ENCODE results near the gene NEURL1.

Gene NEURL1

GRCh38 chr10:103493362-103493915, at the start of gene NEURL1:
Gene NEURL1, plus strand, starts transcription at chr10:103493705. Its CDS starts 683 bp downstream, at chr10:103494388.
- peak; percentile 10 for DNase-seq

GRCh38 chr10:103444478-103444877, 49.0 kb upstream of the NEURL1 start:
- DNase-seq = no peak

GRCh38 chr10:103445366-103445765, 48.1 kb upstream of the NEURL1 start:
- no peak for DNase-seq

GRCh38 chr10:103445767-103446567, 47.5 kb upstream of the NEURL1 start:
- no peak for DNase-seq

GRCh38 chr10:103447187-103447586, 46.3 kb upstream of the NEURL1 start:
- no peak for DNase-seq

- DNase-seq = no peak
These were observed 44.8 kb upstream of the NEURL1 start for GRCh38 chr10:103448746-103449145.

- DNase-seq = no peak
These were observed 44.0 kb upstream of the NEURL1 start for GRCh38 chr10:103449208-103450144.

GRCh38 chr10:103450201-103450695, 43.3 kb upstream of the NEURL1 start:
- DNase-seq = no peak

- DNase-seq = no peak
These were observed 42.3 kb upstream of the NEURL1 start for GRCh38 chr10:103451091-103451813.

- DNase-seq = no peak
These were observed 41.5 kb upstream of the NEURL1 start, which contains the start of gene CALHM2 for GRCh38 chr10:103451831-103452505. Gene CALHM2, minus strand, starts transcription at chr10:103452370. Its CDS starts 2,429 bp downstream, at chr10:103449941.

GRCh38 chr10:103452506-103453230, 40.8 kb upstream of the NEURL1 start:
- no peak for DNase-seq

- no peak for DNase-seq
These were observed 39.5 kb upstream of the NEURL1 start for GRCh38 chr10:103454026-103454425.

GRCh38 chr10:103455235-103455634, 38.3 kb upstream of the NEURL1 start:
- no peak for DNase-seq

- no peak for DNase-seq
These were observed 37.3 kb upstream of the NEURL1 start for GRCh38 chr10:103456074-103456660.

- no peak for DNase-seq
These were observed 36.3 kb upstream of the NEURL1 start for GRCh38 chr10:103457176-103457712.

- DNase-seq = no peak
These were observed 35.5 kb upstream of the NEURL1 start for GRCh38 chr10:103457896-103458583.

- DNase-seq = peak; percentile 37
These were observed 34.8 kb upstream of the NEURL1 start, which contains the start of gene CALHM1 for GRCh38 chr10:103458720-103459119. Gene CALHM1, minus strand, starts transcription at chr10:103458900. Its CDS starts 149 bp downstream, at chr10:103458751.

- no peak for DNase-seq
These were observed 33.9 kb upstream of the NEURL1 start for GRCh38 chr10:103459615-103460014.

GRCh38 chr10:103463499-103463898, 30.0 kb upstream of the NEURL1 start:
- DNase-seq = no peak

Measured in NCI-H2029 (cell line).